Measurements from ENCODE around the gene NR1I3.
"Not testable (repeated sequence)": the region's sequence is repeated elsewhere in the genome, so short reads cannot be mapped to it uniquely, and the experiment has no call there.

NR1I3 gene

DNA sequence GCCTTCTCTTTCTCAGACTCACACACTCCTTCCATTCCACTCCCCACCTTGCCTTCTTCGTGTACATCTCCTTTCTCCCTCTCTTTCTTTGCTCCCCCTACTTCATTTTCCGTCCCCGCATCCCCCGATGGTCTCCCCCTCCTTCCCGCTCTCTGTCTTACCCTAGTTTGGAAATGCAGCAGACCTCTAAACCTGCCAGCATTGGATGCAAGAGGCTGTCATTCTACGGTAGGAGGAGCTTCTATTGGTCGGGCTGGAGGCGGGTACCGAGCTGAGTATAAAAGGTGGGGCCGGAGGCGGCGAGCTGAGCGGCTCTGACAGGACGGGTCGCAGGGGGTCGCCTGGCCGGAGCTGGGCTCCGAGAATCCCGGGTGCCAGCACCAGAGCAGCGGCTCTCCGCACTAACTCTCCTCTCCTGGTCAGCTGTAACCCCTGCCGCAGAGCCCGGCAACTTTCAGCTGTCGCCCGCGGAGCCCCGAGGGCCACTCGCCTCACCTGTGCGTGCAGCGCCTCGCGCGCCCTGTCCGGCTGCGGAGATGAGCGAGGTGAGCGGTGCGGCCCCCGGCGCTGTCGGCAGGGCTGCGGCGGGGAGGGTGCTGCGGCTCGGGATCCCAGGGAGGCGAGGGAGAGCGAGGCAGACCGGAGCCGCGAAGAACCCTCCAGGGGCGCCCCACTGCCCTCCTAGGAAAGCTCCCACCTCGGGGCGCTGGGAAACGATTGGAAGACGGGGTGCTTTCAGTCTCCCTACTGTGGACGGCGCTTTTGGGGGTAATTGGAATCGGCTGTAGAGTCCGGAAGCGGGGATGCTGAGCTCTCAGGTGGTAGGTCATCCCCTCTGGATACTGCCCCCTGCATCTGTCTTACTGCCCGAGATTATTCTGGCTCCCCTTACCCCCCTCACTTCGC lies 20.7 kb upstream of the NR1I3 start, which contains the start of gene PCP4L1:
TSS of gene PCP4L1 (plus strand) at position 307 of the 906 bp plus-strand sequence. CDS start at position 537, 230 bp downstream.
- H3K9me3 Mint-ChIP-seq: peaks cover 15 to 34% of the 10 kb centered on the region in 2 donors
- peak within 1 kb of the TSS; percentile 69 to 76 for H3K4me3 Mint-ChIP-seq
- peaks cover 68% of the 10 kb centered on the region for H3K27me3 Mint-ChIP-seq
- peaks cover 26% of the 10 kb centered on the region for H3K4me1 Mint-ChIP-seq
- ATAC-seq (peak; percentile 93), DNase-seq (peak; percentile 54 to 55)
- peak within 1 kb of the TSS in 1 of 2 donors; percentile 13 for H3K27ac Mint-ChIP-seq

DNA sequence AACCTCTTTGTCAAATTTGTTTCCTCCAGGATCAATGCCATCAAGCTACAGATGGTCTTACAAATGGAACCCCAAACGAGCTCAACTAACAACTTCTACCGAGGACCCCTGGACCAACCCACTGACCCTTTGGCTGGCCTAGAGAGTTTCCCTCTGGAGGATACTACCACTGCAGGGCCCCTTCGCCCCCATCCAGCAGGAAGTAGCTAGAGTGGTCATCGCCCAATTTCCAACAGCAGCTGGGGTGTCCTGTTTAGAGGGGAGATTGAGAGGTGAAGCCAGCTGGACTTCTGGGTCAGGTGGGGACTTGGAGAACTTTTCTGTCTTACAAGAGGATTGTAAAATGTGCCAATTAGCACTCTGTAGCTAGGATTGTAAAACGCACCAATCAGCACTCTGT lies 19.1 kb upstream of the NR1I3 start:
- H3K27ac Mint-ChIP-seq: not testable (repeated sequence)
- H3K27me3 Mint-ChIP-seq: peaks cover 68% of the 10 kb centered on the region

DNA sequence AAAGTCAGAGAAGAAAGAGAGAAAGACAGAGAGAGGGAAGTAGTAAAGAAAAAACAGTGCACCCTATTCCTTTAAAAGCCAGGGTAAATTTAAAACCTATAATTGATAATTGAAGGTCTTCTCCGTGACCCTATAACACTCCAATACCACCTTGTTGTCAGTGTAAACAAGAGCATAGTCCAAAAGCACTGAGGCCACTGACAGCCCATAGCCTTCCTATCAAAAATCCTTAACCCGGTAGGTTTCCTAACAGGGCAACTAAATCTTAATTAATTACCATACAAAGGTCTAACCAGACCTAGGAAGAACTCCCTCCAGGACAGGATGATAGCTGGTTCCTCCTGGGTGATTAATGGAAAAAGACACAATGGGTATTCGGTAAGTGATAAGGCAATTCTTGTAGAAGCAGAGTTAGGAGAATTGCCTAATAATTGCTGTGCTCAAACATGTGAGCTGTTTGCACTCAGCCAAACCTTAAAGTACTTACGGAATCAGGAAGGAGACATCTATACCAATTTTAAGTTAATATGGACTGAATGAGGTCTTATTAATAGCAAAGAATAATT lies 18.0 kb upstream of the NR1I3 start:
- DNase-seq, ATAC-seq, H3K27ac Mint-ChIP-seq, H3K4me3 Mint-ChIP-seq: not testable (repeated sequence)
- Mint-ChIP-seq H3K4me1 (peaks cover 26% of the 10 kb centered on the region), H3K9me3 (peaks cover 15 to 34% of the 10 kb centered on the region in 2 donors), H3K27me3 (peaks cover 60% of the 10 kb centered on the region)

More for the DNA sequence above, 19.1 kb upstream of the NR1I3 start:
- peaks cover 15 to 34% of the 10 kb centered on the region in 2 donors for H3K9me3 Mint-ChIP-seq
- ATAC-seq, H3K4me3 Mint-ChIP-seq, DNase-seq: not testable (repeated sequence)
- H3K4me1 Mint-ChIP-seq: peaks cover 26% of the 10 kb centered on the region

DNA sequence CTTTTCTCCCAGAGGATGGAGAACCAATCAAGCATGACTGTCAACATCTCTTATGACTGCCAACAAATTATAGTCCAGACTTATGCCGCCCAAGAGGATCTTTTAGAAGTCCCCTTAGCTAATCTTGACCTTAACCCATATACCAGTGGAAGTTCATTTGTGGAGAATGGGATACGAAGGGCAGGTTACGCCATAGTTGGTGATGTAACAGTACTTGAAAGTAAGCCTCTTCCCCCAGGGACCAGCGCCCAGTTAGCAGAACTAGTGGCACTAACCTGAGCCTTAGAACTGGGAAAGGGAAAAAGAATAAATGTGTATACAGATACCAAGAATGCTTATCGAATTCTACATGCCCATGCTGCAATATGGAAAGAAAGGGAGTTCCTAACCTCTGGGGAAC lies 17.3 kb upstream of the NR1I3 start:
- DNase-seq, H3K27ac Mint-ChIP-seq, H3K4me3 Mint-ChIP-seq, ATAC-seq: not testable (repeated sequence)
- Mint-ChIP-seq H3K27me3 (peaks cover 53% of the 10 kb centered on the region), H3K4me1 (peaks cover 21% of the 10 kb centered on the region), H3K9me3 (peaks cover 15 to 34% of the 10 kb centered on the region in 2 donors)

DNA sequence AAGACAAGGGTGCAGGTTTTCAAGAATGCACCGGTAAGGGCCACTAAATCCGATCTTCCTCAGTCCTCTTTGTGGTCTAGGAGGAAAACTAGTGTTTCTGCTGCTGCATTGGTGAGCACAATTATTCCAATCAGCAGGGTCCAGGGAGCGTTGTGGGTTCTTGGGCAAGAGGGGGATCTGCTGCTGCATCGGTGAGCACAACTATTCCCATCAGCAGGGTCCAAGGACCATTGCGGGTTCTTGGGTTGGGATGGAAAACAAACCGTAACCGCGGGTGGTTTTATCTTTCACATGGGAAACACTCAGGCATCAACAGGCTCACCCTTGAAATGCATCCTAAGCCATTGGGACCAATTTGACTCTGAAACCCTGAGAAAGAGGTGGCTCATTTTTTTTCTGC lies 13.6 kb upstream of the NR1I3 start:
- Mint-ChIP-seq H3K4me1 (no peaks in the 10 kb centered on the region), H3K27me3 (peaks cover 16% of the 10 kb centered on the region), H3K9me3 (peaks cover 6 to 13% of the 10 kb centered on the region in 2 donors), H3K27ac (no peak overlapping the region), H3K4me3 (no peak overlapping the region)
- DNase-seq (no peak), ATAC-seq (no peak)

DNA sequence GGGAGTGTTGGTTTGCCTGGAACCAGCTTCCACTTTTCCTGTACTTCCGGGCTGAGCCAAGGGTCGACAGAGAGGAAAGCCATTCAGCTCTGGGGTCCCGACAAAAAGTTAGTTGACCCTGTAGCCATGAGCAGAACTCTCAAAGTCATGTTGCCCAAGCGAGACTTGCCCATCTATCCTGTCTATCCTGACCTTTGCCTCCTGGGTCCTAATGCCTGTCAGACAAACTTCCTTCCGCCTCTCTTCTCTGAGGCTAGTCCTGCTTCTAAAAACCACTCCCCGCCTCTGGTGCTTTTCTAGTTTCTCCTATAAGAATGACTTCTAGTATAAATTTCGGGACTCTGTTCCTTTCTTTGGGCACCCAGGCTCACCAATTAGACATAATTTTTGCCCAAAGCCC lies 12.8 kb upstream of the NR1I3 start:
- DNase-seq (no peak), ATAC-seq (no peak)
- Mint-ChIP-seq H3K4me1 (no peaks in the 10 kb centered on the region), H3K9me3 (peaks cover 4 to 6% of the 10 kb centered on the region in 2 donors), H3K4me3 (no peak overlapping the region), H3K27me3 (peaks cover 13% of the 10 kb centered on the region), H3K27ac (no peak overlapping the region)

DNA sequence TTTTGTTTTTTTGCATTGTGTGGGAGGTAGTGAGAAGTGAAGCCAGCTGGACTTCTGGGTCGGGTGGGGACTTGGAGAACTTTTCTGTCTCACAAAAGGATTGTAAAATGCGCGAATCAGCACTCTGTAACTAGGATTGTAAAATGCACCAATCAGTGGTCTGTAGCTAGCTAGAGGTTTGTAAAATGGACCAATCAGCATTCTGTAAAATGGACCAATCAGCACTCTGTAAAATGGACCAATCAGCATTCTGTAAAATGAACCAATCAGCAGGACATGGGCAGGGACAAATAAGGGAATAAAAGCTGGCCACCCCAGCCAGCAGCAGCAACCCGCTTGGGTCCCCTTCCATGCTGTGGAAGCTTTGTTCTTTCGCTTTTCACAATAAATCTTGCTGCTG lies 12.1 kb upstream of the NR1I3 start:
- H3K27me3 Mint-ChIP-seq, H3K4me3 Mint-ChIP-seq, DNase-seq, H3K9me3 Mint-ChIP-seq, H3K4me1 Mint-ChIP-seq, H3K27ac Mint-ChIP-seq, ATAC-seq: not testable (repeated sequence)

DNA sequence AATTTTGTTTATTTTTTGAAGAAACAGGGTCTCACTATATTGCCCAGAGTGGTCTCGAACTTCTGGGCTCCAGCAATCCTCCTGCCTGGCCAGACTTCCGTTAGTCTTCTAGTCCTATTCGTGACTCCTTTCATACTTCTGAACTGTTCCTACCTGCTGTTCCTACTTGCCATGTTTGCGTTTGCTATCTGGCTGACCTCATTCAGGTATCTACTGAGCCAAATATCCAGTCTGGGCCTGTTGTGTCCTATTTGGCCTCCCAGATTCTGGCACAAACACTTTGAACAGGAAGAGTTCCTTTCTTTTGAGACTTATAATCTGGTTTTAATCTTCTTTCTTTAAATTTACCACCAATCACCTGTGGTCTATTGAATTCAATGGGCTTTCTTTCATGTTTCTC lies 6.9 kb upstream of the NR1I3 start:
- DNase-seq (no peak), ATAC-seq (no peak)
- peaks cover 6% of the 10 kb centered on the region for H3K27me3 Mint-ChIP-seq
- no peak overlapping the region for H3K4me3 Mint-ChIP-seq
- no peak overlapping the region for H3K27ac Mint-ChIP-seq
- H3K9me3 Mint-ChIP-seq: no peaks in the 10 kb centered on the region
- H3K4me1 Mint-ChIP-seq: no peaks in the 10 kb centered on the region

DNA sequence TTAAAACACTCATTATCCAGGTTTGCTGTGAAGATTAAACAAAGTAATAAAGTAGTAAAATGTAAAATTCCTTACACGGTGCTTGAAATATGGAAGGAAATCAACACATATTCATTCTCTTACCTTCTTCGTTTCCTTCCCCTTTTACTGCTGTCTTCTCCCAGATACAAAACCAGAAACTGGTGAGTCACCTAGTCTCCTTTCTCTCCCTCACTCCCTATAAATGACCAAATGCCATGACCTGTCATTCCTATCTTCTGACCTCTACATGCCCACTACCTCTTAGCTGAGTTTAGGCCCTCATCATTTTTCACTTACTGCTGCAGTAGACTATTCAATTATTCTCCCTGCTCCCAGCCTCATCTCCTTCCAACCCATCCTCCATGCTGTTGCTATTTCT lies 4.3 kb upstream of the NR1I3 start:
- Mint-ChIP-seq H3K9me3 (no peaks in the 10 kb centered on the region), H3K4me3 (no peak overlapping the region), H3K27me3 (peaks cover 6% of the 10 kb centered on the region), H3K4me1 (no peaks in the 10 kb centered on the region), H3K27ac (no peak overlapping the region)
- DNase-seq (no peak), ATAC-seq (no peak)

DNA sequence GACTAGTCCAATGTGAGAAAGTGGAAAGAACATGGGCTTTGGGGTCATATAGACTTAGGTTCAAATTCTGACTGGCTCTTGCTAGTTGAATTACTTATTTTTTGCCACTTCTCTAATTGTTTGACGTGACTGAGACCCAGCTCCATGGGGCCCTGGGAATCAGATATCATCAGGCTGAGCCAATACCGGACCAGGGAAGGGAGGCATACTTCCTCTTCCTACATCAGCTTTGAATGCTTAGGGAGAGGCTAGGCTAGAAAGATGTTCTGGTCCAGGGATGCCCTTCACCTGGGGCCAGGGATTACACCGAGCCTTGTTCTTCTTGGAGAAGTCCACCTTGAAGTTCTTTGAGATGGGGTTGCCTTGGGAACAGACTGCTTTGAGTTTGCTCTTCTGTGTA lies 3.7 kb upstream of the NR1I3 start:
- no peak for DNase-seq
- H3K4me3 Mint-ChIP-seq: no peak overlapping the region
- no peaks in the 10 kb centered on the region for H3K9me3 Mint-ChIP-seq

DNA sequence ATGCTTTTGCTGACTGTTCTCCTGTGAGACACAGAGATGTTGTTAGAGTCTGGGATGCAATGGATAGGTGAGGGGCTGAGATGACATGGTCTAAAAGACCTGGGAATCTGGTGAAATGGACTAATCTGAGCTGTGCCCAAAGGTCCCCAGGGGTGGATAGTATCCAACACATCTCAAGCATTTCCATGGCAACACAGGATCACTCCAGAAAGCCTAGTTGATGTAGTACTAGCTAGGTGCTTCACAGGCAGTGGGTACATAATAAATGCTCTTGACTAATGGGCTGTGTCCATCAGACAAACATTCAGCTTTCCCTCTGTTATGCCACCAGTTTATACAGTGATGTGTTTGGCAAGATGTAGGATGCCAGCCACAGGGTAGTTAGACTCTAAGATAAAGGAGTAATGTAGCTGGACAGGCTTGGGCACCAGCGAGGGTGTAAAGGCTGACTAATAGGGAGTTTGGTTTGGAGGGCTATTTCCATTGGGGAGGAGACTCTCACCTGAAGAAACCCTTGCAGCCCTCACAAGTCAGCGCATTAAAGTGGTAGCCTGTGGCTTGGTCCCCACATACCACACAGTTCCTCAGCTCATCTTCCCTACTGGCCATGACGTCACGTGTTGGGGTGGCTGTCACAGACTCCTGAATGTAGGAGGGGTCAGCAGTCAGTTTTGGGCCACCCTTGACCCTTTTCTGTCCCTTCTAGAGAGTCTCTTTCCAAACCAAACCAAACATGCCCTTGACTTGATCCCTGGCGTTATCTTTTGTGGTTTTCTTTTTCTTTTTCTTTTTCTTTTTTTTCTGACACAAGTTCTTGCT lies 1.8 kb downstream of the NR1I3 start:
- no peak overlapping the region for H3K4me3 Mint-ChIP-seq
- H3K27ac Mint-ChIP-seq: no peak overlapping the region
- H3K4me1 Mint-ChIP-seq: no peaks in the 10 kb centered on the region
- H3K9me3 Mint-ChIP-seq: no peaks in the 10 kb centered on the region
- DNase-seq: no peak
- H3K27me3 Mint-ChIP-seq: peaks cover 6% of the 10 kb centered on the region
- ATAC-seq: no peak

More for the DNA sequence above, 3.7 kb upstream of the NR1I3 start:
- Mint-ChIP-seq H3K27me3 (peaks cover 6% of the 10 kb centered on the region), H3K27ac (no peak overlapping the region), H3K4me1 (no peaks in the 10 kb centered on the region)
- no peak for ATAC-seq

DNA sequence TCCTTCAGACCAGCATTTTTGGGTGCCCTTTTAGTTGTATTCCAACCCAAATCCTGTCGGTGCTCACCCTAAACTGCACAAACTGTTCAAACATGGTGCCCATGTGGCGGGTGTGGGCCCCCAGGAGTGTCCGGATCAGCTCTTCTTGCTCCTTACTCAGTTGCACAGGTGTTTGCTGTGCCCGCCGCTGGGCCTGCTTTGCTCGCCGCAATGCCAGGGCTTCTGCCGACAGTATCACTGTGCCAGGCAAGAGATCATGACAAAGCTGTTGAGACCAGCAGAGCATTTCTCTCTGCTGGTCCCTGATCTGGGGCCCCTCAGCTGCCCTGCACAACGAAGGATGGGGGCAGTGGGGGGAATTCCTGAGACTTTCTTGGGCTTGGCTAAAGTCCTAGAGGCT lies 4.9 kb downstream of the NR1I3 start:
- DNase-seq (no peak), ATAC-seq (no peak)
- H3K4me3 Mint-ChIP-seq: no peak overlapping the region
- H3K27me3 Mint-ChIP-seq: no peaks in the 10 kb centered on the region
- no peaks in the 10 kb centered on the region for H3K9me3 Mint-ChIP-seq
- H3K4me1 Mint-ChIP-seq: peaks cover 1% of the 10 kb centered on the region
- H3K27ac Mint-ChIP-seq: no peak overlapping the region

DNA sequence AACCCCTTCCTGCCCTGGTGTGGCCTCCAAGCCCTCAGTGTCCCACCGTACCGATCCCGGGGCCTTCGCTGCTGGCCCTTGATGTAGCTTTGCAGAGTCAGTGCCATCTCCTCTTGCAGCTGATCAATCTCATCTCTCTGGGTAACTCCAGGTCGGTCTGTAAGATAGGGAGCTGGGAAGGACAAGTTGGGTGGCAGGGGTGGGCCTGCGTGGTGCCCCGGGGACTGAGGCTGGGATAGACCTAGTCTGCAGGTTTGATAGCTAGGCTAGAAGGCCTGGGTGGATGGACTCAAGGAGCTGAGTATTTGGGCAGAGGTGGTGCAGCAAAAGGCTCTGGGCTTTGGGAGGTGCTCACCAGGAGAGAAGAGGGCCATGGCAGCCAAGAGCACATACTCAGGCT lies 7.2 kb downstream of the NR1I3 start:
- Mint-ChIP-seq H3K9me3 (no peaks in the 10 kb centered on the region), H3K4me1 (peaks cover 25% of the 10 kb centered on the region), H3K27me3 (no peaks in the 10 kb centered on the region), H3K4me3 (no peak overlapping the region), H3K27ac (no peak overlapping the region)
- no peak for DNase-seq
- ATAC-seq: no peak

DNA sequence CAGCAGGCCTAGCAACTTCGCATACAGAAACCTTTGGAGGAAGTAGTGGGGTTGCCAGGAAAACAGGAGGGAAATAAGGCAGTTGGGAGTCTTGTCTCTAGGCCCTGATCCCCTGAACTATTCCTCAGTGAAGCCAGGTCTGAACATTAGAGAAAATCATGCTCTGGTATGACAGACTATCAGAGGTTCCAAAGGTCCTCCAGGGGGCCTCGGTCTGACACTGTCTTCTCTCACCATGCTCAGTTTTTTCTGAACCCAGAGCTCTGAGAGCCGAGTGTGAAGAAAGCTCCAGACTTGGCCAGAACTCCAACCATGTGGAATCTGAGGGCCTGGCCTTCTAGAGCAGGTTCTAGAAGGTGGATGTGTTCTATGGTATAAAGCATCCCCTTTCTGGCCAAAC lies 8.1 kb downstream of the NR1I3 start:
- peaks cover 32% of the 10 kb centered on the region for H3K4me1 Mint-ChIP-seq
- H3K27ac Mint-ChIP-seq: no peak overlapping the region
- H3K27me3 Mint-ChIP-seq: no peaks in the 10 kb centered on the region
- H3K9me3 Mint-ChIP-seq: no peaks in the 10 kb centered on the region
- ATAC-seq (no peak), DNase-seq (no peak)
- no peak overlapping the region for H3K4me3 Mint-ChIP-seq

DNA sequence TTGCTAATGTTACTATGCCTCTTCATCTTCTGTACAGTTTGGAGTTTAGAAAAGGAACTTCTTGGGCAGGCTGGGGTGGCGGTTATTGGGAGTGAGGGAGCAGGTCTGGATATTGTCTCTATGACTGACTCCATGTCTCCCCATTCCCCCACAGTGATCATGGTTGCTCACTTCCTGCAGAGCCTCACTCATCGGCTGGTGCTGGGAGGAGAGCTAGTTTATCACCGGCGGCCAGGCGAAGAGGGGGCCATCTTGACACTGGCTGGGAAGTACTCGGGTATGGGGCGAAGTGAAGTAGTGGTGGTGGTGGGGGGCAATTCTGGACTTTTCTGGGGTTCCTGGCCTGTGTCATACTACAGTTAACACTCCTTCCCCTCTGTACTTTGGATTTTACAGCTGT lies 10.0 kb downstream of the NR1I3 start:
- ATAC-seq: no peak
- Mint-ChIP-seq H3K4me1 (peaks cover 43% of the 10 kb centered on the region), H3K27me3 (no peaks in the 10 kb centered on the region), H3K27ac (peak overlapping the region in 1 of 2 donors; percentile 61), H3K9me3 (no peaks in the 10 kb centered on the region), H3K4me3 (peak overlapping the region; percentile 100)
- no peak for DNase-seq
